ENCODE results near the gene KCNAB2.

KCNAB2 gene

DNA sequence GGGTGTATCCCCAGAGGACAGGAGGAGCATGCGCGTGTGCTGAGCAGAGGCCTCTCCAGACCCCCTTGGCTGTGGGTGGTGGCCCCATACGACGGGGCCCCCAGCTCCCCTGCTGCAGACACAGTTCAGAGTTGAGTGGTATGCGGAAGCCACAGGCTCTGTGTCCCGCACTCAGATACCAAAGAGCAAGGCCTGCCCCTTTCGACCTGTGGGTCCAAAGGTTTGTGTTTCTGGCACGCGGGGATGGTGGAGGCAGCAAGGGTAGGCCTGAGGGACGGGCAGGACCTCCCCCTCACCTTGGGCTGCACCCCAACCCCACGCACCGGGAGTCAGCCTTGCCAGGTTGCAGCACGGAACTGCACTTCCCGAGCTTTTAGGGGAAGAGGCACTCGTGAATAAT is at the start of gene KCNAB2:
Gene KCNAB2 (plus strand): TSS at position 328 of the 400 bp plus-strand sequence. CDS start 5,649 bp downstream, outside the sequence.
- DNase-seq (ENCODE audit: low read depth): no peak

DNA sequence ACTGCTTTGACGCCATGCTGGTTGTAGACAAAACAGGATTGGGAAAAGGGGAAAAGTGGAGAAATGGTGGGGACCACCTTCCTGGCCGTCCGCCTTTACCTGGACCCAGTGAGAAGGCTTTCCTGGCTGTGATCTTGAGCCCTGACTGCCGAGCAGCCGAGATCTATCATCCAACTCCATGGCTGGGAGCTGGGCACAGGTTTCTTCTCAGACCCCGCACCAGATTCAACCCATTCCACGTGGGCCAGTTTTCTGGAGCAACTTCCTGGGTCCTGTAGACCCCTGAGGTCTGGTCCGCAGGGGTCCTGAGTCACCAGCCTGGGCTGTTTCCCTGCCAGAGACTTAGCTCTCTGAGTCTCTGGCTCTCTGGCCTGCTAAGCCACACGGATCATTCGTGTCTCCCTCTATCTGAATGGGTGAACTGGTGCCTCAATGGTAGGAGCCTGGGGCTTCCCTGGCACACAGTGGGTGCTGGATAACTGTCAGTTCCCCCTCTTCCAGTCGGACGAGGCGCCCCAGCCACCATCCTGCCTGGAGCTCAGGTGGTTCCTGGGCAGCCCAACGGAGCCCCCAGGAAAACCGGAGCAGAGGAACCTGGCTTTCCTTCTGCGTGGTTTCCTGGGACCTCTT is 48.9 kb upstream of the KCNAB2 start:
- no peak for DNase-seq (ENCODE audit: low read depth)

DNA sequence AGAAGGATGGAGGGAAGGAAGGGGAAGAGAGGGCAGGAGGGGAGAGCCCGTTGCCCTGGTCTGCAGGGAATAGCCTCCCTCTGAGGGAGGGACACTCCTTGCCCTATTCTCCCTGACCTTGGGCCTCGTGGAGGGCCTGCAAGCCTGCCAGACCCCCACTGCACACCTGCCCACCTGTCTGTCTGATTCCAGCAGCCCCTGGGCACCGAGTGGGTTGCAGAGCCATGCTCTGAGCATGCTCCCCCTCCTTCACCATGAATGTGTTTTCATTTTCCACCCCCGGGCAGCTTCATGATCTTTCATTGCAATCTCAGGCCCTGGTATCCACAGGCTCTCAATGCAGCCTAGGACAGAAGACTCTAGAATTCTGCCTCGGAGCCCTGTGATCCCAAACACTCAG is 48.4 kb upstream of the KCNAB2 start:
- no peak for DNase-seq (ENCODE audit: low read depth)

DNA sequence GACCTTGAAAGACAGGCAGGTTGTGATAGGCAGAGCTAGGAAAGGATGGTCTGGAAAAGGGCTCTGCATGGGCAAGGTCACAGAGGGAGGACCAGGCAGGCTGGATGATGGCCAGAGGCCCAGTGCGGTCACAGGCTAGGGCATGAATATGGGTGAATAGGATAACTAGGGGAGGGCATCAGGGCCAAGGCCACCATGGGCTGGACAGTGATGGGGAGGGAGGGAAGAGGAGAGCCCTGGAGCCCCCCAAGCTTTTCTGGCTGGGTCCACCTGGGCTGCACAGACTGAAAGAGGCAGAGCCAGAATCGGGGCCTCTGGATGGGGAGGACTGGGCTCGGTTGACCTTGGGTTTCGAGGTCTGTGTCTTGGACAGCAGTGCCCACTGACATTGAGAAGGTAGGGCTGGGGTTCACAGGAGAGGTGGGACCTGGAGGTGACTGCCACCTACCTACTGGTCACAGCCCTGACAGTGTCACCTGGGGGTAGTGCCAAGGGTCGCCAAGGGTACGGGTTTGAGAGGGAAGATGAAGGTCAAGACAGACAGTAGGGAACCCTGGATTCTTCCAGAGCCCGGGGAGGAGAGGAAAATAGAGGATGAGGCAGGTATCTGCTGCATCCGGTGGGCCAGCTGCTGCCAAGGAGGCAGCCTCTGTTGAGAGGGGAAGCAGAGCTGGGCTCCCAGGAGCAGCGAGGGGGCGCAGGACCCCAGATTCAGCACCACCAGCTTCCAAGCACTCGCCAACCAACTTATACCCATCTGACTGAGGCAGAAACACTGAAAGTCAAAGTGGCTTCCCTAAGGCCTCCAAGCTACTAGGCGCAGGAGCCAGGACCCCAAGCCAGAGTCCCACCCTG is 47.4 kb upstream of the KCNAB2 start:
- DNase-seq (ENCODE audit: low read depth): no peak

DNA sequence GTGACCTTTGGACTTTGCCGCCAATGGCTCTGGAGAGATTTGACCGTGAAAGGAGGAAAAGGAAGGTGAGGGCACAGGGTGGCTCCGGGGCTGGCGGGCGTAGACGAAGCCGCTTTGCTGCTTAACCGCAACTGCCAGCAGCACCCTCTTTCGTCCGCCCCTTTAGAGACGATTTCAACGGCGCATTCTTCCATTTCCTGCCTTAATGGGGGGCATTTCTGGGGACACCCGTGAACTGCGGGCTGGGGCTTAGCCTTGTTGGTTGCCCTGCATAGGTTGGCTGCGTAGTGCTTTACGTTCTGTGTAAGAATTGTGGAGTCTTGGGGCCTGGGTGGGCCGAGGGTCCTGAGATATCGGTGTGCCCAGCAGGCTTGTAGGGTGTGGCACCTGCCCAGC is 46.8 kb upstream of the KCNAB2 start:
- DNase-seq (ENCODE audit: low read depth): no peak

DNA sequence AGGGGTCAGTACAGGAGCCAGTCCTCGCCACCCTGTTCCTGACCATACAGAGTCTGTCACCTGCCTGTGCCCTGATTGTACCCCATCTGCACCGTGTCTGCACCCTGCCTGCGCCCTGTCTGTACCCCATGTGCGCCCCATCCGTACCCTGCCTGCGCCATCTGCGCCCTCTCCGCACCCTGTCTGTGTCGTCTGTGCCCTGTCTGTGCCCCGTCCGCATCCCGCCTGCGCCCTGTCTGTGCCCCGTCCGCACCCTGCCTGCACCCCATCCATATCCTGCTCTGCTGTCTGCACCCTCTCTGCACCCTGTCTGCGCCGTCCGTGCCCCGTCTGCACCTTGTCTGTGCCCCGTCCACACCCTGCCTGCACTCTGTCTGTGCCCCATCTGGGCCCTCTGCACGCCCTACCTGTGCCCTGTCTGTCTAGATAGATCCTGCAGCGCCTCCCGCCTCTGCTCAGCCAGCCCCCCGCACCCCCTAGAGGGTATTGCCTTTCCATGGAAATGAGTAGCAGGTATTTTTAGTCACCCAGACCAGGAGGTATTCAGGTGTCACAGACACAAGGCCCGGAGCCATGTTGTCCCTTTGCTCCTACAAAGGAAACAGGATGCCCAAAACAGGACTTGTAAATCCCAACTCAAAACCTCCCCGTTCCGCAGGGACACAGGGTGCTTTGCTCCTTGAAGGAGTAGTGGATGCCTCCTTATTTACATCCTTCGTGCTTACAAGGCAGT is 45.8 kb upstream of the KCNAB2 start:
- no peak for DNase-seq (ENCODE audit: low read depth)

DNA sequence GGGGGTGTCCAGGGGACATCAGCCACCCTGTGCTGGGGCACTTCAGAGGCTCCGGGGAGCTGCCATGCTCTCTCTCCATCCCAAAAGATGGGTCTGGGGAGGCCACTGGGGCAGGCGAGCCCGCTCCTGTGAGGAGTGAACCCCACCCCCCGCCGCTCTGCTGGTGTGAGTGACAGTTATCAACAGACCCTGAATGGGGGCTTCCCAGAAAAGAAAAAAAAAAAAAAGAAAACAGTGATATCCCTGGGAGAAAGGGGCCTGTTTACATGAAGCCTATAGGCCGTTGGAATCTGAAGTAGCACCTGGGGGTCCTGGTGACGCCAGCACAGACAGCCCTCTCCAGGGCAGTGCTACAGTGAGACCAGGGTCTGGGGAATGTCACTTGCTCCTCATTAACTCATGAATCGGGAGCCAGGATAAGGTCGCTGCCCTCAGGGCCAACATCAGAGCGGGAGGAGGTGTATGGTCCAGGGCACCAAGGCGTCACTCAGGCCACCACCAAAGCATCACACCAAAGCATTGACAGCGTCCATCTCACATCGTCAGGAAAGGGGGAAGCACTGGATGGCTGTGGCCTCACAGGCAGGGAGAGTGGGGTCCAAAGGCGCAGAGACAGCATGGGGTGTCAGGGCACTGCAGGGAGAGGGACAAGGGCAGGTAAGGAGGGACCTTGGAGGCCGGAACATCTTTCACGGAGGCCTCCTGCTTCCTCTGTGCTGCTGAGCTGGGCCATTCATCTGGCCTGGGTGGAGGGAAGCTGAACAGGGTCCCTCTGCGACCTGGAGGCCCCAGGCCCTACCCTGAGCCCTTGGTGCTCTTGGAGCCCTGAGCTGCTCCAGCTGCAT is 45.0 kb upstream of the KCNAB2 start:
- no peak for DNase-seq (ENCODE audit: low read depth)

DNA sequence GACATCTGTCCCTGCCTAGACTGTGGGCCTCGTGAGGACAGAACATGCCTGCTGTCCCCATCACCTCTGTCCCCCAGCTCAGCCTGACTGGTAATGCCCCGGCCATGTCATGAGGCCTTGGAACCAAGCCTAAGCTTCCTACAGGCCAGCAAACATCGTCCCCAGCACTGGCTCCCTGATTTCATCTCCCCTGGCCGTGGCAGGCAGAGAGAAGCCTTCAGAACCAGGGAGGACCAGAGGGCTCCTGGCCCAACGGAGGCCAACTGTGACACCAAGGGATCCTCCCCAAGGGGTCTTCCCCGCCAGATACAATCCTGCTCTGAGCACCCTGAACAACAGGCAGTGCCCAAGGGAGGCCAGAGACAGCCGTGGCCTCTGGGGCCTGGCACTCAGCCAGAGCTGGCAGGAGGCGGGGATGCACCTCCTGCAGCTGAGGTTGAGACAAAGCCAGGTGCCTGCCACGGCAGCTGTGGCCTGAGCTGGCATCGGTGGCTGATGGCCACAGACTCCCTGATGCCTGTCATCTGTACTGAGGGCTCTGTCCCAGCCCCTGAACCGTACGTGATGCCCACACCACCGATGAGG is 43.6 kb upstream of the KCNAB2 start:
- DNase-seq (ENCODE audit: low read depth): no peak

DNA sequence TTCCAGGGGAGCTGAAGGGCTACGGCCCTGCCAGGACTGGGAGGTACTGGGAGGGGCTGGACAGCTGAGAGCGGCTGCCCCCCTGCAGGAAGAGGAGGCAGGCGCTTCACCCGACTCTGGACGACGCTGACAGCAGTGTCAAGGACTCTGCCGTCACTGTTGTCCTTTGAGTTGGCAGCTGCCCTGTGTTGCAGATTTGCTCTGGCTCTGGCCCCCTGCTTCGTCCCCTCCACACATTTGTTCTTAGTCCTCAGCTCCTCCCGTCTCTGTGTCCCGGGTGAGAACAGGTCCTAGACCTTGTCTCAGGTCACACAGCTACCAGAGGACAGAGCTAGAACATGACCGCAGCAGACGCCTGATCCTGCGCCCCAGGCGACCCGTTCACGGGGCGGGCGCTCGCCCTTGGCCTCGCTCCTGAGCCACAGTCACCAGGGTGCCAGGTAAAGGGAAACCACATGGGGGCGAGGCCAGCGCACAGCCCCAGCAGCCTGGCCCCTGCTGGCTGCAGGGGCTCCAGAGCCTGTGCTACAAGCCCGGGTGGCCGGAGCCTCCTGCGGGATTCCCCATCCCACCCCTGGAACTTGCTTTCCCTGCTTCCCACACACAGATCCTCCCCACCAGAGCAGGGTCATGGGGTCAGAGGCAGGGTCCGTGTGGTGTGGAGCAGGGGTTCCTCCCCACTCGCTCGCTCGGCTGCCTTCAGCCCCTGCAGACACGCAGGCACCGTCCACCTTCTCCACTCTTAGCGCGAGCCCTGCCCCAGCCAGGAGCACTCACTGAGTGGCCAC is 42.8 kb upstream of the KCNAB2 start:
- no peak for DNase-seq (ENCODE audit: low read depth)

DNA sequence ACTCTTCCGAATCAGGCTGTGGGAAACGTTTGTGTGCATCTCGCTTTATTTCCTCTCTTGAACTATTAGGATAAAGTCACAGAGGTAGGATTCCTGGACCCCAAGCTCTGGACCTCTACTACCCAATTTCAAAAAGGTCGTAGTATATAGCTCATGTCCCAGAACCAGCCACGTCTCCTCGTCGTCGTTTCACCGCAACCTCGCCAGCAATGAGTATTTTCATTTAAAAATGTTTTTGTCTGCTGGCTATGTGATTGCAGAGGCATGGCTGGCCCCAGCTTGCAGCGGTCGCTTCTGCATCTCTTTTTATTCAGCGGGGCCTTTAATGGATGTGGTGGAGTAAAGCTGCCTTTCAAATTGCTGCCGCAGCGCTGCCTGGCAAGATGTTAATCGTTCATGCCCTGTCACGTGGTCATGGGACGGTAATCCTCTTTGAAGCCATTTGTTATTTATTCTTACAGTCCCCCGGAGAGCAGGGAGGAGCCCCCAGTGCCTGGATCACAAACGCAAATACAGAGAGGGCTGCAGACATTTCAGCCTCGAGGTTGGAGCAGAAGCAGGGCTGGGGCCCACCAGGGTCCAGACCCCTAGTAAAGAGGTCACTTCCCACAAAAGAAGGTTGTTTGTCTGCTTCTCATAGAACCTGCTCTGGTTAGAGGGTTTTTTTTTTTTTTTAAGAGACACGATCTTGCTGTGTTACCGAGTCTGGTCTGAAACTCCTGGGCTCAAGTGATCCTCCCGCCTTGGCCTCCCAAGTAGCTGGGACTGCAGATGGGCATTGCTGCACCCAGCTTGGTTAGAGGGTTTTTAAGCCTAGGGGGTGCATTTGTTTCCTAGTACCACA is 41.9 kb upstream of the KCNAB2 start:
- DNase-seq (ENCODE audit: low read depth): no peak

DNA sequence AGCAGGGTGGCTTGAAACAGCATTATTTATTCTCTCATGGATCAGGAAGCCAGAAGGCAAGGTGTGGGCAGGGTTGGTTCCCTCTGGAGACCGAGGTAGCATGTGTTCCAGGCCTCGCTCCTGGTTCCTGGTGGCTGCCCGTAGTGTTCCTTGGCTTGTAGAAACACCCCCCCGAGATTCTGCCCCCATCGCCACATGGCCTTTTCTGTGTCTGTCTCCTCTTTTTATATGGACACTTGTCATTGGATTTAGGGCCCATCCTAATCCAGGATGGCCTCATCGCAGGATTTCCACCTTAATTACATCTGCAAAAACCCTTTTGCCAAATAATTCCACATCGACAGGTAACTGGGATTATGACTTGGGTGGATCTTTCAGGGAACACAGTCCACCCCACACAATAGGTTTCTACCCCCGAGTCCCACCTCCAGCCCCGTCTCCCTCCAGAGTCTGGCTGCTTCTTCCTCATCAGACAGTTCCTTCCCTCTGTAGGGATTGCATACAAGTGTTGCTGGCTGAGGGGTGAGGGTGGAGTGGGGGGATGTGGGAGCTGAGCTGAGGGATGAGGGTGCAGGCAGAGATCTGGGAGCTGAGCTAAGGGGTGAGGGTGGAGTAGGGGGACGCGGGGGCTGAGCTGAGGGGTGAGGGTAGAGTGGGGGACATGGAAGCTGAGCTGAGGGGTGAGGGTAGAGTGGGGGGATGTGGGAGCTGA is 41.1 kb upstream of the KCNAB2 start:
- DNase-seq (ENCODE audit: low read depth): no peak

DNA sequence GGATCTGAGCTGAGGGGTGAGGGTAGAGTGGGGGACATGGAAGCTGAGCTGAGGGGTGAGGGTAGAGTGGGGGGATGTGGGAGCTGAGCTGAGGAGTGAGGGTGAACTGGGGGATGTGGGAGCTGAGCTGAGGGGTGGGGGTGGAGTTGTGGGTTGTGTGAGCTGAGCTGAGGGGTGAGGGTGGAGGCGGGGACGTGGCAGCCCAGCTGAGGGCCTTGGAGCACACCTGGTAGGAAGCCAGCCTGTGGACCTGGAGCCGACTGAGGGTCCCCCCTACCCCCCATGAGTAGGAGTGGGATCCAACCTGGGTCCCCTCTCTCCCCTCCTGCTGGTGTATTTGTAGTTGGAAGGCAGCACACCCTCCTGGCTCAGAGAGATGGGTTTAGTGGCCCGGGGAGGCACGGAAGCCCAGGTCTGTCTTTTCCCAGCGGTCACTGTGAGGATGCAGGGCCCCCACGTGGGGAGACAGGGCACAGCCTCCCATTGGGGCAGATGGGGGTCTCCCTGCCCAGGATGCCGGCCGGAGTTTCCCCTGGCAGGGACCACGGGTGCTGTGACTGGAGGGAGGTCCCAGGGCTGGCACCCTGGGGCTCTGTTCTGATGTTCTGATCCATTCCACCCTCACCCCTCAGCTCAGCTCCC is 40.3 kb upstream of the KCNAB2 start:
- DNase-seq (ENCODE audit: low read depth): no peak

DNA sequence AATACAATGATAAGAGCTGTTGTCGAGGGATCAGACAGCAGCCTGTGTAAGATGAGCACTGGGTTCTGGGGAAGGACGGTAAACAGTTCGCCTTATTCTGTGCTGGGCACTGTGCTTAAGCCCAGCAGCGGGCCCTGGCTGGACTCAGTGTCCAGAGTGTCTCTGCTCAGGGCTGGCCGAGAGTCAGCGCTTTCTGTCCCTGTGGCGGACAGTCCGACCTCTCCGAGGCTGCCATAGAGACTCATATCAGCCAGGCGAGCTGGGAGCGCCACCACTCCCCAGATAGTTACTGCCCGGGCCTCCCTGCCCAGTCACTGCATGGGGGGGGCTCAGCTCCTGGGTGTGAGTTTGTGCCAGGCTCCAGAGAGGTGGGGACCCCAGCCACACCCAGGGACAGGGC is 38.8 kb upstream of the KCNAB2 start:
- DNase-seq (ENCODE audit: low read depth): no peak

DNA sequence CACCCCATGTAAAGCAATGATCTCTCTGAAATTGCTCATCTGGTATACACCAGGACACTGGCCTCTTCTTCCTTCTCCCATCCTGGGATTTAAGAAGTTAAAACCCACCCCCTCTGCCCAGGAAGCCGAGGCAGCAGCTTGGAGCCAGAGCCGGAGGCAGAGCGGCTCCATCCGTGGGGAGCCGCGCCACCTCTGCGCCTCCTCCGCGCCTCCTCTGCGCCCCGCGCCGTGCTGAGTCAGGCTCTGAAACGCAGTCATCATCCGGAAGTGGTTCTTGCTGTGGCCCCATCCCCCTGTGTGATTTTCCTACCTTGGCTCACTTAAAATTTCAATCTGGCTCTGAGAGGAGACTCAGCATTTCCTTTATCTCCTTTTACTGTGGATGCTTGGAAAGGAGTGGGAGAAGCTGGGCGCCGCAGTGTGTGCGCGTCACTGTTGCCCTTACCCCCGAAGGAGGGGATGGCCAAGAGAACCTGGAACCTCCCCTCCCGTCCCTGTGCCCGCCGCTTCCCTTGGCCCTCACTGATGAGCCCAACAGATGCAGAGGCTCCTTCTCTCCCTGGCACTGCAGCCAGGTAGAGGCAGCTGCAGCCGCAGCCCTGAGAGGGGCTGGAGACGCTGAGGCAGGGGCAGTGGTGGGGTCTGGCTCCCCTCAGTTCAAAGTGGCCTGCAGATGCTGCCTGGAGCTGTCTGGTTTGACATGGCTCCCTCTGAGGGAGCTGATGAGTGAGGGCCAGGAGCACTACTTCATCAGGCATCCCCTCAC is 38.2 kb upstream of the KCNAB2 start:
- DNase-seq (ENCODE audit: low read depth): no peak

DNA sequence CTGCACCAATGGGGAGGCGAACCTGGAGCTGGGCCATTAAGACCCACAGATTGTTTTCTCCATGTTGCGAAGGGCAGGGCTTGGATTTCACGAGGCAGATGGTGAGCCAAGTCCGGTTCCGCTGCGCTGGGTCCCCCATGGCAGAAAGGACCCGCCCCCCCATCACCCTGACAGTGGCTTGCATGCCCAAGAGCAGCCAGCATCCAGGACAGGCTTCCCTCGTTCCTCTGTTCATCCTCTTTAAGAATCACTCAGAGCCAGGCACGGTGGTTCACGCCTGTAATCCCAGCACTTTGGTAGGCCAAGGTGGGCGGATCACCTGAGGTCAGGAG is 37.6 kb upstream of the KCNAB2 start:
- no peak for DNase-seq (ENCODE audit: low read depth)

DNA sequence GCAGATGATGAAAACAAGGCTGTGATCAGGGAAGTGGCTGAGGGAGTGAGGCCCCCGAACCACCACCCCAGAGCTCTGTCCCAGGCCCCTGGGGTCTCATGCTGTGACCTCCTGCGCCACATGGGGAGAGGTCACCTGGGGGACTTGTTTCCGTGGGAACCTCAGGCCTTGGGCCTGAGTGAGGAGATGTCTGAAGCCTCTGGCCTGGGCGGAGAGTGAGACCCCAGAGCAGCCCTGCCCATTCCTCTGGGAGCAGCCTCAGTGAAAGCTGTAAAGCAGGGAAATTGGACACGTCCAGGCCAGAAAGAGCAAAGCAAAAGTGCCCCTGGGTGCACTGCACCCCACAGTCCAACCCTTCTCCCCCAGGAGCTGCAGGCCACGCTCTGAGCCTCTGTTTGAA is 37.0 kb upstream of the KCNAB2 start:
- no peak for DNase-seq (ENCODE audit: low read depth)

DNA sequence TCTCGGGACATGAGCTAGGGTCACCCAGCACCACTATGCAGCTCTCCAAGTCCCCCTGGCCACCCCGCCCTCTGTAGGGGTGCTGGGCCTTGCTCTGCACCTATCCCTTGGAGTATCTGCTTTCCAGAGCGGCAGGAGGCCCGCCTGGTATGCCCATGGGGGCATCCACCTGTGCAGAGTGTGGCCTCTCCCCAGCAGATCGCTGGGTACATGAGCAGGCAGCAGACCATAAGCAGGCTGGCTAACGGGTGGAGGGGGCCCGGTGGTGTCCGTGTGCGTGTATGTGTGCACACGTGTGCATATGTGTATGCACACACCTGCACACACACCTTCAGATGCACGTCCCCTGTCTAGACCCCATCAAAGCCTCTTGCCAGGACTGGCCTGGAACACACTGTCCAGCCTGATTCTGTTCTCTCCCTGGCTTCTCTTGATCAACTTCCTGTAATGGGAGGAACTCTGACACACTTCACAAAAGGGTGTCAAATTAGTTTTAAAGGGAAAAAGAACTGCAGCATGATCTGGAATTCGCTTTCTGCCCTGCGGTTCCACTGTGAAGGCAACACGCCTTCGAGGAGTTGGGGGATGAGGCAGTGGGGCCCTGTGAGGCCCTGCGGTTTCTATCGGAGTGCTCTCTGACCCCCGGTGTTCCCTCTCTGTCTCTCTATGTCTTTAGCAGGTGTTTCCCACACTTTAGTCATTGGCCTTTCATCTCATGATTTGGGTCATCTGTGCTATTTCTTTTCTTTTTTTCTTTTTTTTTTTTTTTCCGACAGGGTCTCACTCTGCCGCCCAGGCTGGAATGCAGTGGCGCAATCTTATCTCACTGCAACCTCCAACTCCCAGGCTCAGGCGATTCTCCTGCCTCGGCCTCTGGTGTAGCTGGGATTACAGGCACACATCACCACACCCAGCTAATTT is 36.3 kb upstream of the KCNAB2 start:
- DNase-seq (ENCODE audit: low read depth): no peak

Measured in non-pigmented ciliary epithelial cell (primary cell).